RWPE1 (cell line): Measurements from ENCODE around the gene MST1.

Experiments used
- CTCF ChIA-PET: fragments of 350-600 bp; sonication (Branson Sonifier 250); formaldehyde crosslinking; extraction: SDS; loops from one replicate; lab custom pipeline; 2021; lab: Yijun Ruan, JAX
- POLR2A ChIA-PET: fragments of 400-600 bp; formaldehyde crosslinking; extraction: SDS; loops from one replicate; lab custom pipeline; 2020; ENCODE audit warnings: antibody characterized with exemption; ENCODE audit not compliant: low non-redundant PET; lab: Yijun Ruan, JAX
- DNase-seq: peaks from one replicate; pipeline ENCODE4 v3.0.0; 2012; ENCODE audit warnings: low spot score
- H3K27ac ChIP-seq: fragments of 450-650 bp; 2 replicates; pipeline ENCODE4 v1.5.1; 2017
- TF ChIP-seq, protein P1 (sequence below): fragments of 450-650 bp; conservative IDR thresholded peaks from 2 replicates; pipeline ENCODE4 v1.5.1; 2017; ENCODE audit warnings: low read depth, mild to moderate bottlenecking

The MST1 gene

DNA sequence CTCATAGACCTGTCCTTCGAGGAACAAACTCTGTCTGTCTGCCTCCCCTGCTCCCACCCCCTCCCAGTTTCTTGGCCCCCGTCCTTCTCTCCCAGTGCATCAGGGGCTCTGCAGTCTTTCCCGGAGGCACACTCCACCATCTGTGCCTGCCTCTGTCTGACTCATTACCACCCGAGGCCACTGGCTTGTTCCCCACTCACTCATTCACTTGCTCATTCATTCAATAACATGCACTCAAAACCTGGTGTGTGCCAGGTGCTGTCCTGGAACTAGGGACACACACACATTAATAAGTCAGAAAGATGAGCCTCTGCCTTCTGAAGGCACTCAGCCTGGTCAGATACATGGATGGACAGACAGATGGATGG lies 17.8 kb upstream of the MST1 start:
- peak overlapping the region; percentile 50 for H3K27ac ChIP-seq
- no peak for DNase-seq
- ChIA-PET POLR2A (no interaction called here), CTCF (no interaction called here)
- TF ChIP-seq, protein P1, sequence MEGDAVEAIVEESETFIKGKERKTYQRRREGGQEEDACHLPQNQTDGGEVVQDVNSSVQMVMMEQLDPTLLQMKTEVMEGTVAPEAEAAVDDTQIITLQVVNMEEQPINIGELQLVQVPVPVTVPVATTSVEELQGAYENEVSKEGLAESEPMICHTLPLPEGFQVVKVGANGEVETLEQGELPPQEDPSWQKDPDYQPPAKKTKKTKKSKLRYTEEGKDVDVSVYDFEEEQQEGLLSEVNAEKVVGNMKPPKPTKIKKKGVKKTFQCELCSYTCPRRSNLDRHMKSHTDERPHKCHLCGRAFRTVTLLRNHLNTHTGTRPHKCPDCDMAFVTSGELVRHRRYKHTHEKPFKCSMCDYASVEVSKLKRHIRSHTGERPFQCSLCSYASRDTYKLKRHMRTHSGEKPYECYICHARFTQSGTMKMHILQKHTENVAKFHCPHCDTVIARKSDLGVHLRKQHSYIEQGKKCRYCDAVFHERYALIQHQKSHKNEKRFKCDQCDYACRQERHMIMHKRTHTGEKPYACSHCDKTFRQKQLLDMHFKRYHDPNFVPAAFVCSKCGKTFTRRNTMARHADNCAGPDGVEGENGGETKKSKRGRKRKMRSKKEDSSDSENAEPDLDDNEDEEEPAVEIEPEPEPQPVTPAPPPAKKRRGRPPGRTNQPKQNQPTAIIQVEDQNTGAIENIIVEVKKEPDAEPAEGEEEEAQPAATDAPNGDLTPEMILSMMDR, result no peak

DNA sequence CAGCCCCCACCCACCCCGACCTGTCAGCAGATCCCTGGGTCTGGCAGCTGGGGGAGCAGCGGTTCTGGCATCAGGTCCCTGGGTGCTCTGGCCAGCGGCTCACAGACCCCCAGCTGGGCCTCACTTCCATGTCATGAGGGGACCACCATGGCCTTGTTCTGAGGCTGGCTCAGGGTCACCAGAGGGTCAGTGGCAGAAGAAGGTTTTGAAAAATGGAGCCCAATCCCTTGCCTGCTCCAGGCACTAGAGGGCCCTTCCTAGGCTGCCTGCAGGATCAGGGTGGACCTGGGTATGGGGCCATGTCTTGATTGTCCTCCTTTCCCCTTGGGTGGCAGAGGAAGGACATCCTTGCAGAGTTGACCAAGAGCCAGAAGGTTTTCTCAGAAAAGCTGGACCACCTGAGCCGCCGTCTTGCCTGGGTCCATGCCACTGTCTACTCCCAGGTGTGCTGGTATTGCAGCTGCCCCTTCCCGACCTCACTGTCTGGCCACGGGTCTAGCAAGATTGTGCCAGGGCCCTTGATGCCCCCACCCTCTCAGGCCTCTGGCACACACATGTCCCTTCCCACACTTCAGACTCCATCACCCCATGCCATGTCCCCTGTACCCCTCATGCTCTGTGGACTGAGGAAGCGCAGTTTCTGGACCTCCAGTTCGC lies 17.3 kb upstream of the MST1 start:
- TF ChIP-seq, protein P1, result no peak
- peak overlapping the region; percentile 50 for H3K27ac ChIP-seq
- no peak for DNase-seq
- CTCF ChIA-PET, result no interaction called here
- POLR2A ChIA-PET, result no interaction called here

DNA sequence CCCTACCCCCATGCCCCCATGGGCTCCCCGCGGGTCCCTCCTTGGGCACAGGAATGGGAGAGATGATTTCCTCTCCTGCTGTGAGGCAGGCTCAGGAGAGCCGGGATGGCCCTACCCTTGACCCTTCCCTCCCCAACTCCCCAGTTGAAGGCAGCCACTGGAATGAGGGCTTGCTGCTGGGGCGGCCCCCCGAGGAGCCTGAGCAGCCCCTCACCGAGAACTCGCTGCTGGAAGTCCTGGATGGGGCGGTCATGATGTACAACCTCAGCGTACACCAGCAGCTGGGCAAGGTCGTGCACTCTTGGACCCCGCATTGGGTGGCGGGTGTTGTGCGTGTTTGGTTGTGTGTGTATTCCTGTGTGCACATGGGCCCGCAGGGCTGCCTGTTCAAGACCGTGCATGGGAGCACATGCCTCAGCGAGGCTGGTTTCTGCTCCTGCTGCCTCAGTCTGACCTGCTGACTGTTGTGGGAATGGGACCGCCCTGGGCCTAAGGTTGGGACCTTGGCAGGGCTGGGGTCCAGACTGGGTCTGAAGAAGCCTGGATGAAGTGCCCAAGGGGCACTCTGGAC lies 16.2 kb upstream of the MST1 start:
- POLR2A ChIA-PET, result no interaction called here
- TF ChIP-seq, protein P1, result no peak
- CTCF ChIA-PET, result no interaction called here

DNA sequence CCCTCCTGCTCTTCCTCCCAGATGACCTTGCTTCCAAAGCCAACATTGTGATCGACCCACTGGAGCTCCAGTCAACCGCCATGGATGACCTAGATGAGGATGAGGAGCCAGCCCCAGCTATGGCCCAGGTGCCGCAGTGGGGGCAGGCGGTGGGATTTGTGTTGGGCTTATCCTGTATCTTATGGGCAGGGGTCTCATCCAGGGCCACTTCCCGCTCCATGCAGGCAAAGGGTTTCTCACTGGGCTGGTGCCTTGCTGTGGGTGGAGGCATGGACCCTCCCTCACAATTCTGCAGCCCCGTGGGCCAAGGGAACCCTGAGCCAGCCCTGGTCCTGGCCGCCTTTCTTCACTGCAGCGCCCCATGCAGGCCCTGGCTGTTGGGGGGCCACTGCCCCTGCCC lies 15.4 kb upstream of the MST1 start:
- POLR2A ChIA-PET, result no interaction called here
- CTCF ChIA-PET, result no interaction called here

More for the DNA sequence above, 16.2 kb upstream of the MST1 start:
- DNase-seq, result no peak
- no peak overlapping the region; the same call in 1 of the 2 replicates for H3K27ac ChIP-seq

DNA sequence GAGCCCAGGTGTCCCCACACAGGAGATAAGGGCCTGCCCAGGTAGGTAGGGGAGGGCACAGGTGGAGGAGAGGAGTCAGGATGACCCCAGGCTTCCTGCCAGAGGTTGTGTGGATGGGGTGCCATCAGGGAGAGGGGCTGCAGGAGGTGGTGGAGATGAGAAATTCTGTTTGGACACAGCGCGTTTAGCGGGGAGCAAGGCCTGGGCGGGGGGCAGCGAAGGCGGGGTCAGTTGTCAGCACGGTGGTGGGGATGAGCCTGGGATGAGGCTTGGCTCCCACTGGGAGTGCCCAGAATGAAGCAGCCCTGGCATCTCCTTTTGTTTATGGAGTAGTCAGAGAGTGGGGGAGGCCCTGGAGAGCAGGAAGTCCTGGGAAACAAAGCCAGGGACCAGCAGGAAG lies 14.7 kb upstream of the MST1 start:
- CTCF ChIA-PET, result interaction anchor here (0.6 to 0.9 kb wide), 3 partner anchors 94 to 202 kb away, joined by 3 to 4 read pairs (median 3); no protein-coding TSS in a partner anchor
- DNase-seq, result no peak
- TF ChIP-seq, protein P1, result no peak
- POLR2A ChIA-PET, result no interaction called here
- H3K27ac ChIP-seq, result peak overlapping the region; percentile 10; the same call in 1 of the 2 replicates

More for the DNA sequence above, 15.4 kb upstream of the MST1 start:
- TF ChIP-seq, protein P1, result no peak
- DNase-seq, result no peak
- H3K27ac ChIP-seq, result peak overlapping the region; percentile 10; the same call in 1 of the 2 replicates

DNA sequence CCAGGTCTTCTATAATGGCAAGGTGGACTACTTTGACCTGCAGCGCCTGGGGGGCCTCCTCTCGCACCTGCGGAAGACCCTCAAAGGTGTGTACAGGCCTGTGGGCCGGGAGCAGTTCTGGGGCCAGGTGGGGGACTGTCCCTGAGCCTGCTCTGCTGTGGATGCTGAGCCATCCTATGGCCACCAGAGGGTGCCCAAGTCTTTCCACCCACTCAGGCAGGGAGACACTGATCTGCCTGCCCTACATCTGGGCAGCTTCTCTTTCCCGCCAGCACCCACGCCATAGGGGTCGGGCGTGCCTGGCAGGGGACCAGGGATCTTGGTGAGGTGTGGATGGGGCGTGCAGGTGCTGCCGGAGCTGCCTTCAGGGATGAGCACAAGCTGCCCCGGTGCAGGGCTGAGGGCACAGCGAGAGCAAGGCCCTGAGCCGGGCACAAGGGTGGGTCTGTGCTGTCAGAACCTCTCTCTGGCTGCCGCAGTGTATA lies 14.2 kb upstream of the MST1 start:
- POLR2A ChIA-PET, result no interaction called here
- CTCF ChIA-PET, result interaction anchor here (0.6 to 0.9 kb wide), 3 partner anchors 95 to 202 kb away, joined by 3 to 4 read pairs (median 3); no protein-coding TSS in a partner anchor
- TF ChIP-seq, protein P1, result peak; percentile 84
- peak overlapping the region; percentile 10; the same call in 1 of the 2 replicates for H3K27ac ChIP-seq
- DNase-seq, result peak; percentile 58
